GM11168 (cell line): ENCODE measurements around the gene SUMO4.

Source experiments
- in situ Hi-C: fragments of 300-500 bp; cut with MboI; formaldehyde crosslinking; loops from one replicate; pipeline ENCODE4 v1.12.0; 2022; ENCODE audit warnings: low sequenced_read_pairs; ENCODE audit not compliant: unreplicated experiment

SUMO4 gene

DNA sequence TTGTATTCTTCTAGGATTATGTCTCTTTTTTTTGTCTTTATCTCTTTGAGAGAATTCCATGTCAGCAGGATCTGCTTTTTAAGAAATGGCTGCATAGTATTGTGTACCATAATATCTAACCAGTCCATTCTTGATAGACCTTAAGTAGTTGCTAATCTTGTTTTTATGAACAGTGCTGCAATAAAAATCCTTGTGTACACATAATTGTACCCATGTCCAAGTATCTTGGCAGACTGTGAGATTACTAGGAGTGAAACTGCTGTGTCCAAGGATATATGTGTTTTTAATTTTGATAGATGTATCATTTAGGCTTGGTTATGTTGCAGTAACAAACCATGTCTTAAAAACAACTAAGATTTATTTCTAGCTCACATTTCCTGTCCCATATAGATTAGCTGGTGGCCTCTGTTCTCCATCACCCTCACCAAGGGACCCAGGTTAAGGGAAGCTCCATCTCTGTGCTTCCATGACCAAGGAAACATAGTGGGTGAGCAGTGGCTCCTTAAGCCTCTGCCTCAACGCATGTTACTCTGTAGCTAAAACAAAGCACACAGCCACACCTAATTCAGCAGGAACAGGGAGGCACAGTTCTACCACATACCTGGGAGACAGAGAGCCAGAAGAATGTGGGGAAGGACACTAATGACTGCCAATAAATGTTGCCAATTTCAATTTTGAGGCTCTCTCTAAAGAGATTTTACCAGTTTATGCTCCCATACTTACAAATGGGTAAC, 12.1 kb upstream of the SUMO4 start:
- in situ Hi-C loops = no loop called here

GRCh38 chr6:149389509-149390297, 10.4 kb upstream of the SUMO4 start:
- in situ Hi-C loops = no loop called here

- in situ Hi-C loops = no loop called here
These were observed 8.0 kb upstream of the SUMO4 start for GRCh38 chr6:149392093-149392492.

GRCh38 chr6:149392535-149392934, 7.5 kb upstream of the SUMO4 start:
- in situ Hi-C loops = no loop called here

DNA sequence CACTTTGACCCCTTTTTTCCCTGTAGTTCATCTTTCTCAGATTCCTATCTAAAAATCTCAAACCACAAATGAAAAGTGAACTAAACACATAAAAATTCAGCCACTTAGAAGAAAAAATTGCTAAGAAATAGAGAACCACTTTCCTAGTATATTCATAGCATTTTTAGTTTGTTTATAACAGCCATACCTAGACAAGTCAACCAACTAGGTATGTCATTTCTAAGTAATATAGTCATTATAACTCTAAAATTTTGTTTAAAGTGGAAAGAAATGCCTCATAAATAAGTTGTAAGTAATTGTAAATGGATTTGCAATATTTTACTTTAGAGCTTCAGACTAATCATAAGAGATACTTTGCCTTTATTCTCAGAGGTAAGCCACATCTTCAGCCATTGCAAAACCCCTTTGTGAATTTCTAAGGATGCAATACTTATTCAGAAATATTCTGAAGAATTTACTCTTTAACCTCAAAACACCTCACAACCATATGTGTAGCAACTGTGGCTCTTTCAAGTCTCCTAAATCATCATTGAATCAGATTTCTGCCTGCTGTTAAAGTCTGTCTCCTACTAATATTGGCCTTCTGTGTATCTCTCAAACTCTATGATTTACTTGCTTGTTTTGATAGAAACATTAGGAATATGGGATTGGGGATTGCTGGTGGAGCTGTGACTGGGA, 6.9 kb upstream of the SUMO4 start:
- in situ Hi-C loops = no loop called here

DNA sequence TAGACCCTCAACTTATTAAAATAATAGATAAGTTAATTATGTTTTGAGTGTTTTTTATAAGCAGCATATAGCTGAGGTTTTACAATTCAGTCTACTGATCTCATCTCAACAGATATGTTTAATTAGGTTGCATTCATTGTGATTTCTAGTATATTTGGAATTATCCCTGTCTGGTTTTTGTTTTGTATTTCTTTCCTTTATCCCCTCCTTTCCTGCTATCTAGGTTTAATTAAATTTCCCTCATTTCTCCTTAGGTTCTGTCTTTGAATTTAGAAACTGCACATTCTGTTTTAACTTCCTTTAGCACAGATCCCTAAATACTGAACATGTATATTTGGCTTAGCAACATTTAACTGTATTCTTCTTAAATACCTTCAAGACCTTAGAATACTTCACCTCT, 4.9 kb upstream of the SUMO4 start:
- in situ Hi-C loops = no loop called here

DNA sequence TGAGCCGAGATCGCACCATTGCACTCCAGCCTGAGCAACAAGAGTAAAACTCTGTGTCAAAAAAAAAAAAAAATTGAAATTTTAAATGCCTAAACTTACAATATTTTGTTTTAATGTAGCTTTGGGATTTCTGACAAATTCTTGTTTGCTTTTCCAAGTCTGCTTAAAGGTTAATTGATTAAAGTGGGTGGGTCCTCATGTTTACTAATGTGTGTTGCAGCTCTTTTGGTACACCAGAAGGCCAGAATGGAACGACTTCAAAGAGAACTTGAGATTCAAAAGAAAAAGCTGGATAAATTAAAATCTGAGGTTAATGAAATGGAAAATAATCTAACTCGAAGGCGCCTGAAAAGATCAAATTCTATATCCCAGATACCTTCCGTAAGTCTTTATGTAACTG, 2.7 kb upstream of the SUMO4 start:
- in situ Hi-C loops = no loop called here

DNA sequence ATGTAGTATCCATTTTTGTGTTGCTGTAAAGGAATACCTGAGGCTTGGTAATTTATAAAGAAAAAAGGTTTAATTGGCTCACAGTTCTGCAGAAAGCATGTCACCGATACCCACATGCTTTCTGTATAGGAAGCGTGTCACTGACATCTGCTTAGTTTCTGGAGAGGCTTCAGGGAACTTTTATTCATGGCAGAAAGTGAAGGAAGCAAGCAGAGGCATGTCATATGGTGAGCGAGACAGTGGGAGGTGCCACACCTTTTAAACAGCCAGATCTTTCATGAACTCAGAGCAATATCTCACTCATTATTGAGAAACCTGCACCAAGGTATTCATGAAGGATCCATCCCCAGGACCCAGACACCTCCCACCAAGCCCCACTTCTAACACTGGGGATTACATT, 3.5 kb downstream of the SUMO4 start:
- in situ Hi-C loops = no loop called here

DNA sequence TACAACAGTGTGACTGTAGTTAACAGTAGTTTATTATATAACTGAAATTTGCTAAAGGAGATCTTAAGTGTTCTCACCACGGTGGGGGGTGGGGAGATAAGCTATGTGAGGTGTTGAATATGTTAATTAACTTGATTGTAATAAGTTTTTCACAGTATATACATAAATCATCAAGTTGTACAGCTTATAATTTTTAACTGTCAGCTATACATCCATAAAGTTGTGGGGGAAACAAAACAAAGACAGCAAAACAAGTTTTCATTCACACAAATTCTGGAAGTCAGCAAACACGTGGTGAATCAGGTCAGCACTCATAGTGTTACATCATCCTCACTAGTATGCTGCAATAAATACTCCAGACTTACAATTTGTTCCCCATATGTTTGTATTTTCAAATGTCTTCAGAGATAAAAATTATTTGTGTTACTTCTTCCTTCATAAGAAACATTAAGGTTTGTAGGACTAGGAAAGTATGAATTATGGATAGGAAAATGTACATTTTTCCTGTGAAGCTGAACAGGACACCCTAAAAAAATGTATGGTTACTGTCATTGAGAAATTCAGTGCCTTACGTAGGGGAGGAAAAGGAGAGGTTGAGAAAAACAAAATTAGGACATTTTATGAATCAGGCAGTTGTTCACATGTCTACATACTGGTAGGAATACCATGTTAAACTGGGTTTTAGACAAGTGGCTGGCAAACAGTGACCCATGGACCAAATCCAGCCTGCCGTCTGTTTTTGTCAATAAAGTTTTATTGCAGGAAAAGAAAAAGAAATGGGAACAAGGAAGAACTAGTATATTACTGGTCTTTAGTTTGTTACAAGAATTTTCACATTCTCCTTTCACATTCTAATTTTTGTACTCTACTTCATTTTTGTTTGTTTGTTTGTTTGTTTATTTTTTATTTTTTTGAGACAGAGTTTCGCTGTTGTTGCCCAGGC, 6.0 kb downstream of the SUMO4 start:
- in situ Hi-C loops = no loop called here

DNA sequence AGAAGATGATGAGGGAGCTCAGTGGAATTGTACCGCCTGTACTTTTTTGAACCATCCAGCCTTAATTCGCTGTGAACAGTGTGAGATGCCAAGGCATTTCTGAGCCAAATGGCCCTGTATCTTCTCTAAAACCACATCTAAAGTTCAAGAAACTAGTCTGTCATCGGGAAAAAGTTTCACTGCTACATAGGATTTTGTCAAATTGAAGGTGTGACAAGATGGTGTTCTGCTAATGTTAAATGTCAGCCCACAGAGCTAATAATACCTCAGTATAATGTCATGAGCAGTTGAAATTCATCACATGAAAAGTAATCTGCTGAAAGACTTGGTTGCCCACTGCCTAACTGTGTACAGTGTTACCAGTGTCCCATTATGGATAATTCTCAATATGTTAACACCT, 9.6 kb downstream of the SUMO4 start:
- in situ Hi-C loops = no loop called here

DNA sequence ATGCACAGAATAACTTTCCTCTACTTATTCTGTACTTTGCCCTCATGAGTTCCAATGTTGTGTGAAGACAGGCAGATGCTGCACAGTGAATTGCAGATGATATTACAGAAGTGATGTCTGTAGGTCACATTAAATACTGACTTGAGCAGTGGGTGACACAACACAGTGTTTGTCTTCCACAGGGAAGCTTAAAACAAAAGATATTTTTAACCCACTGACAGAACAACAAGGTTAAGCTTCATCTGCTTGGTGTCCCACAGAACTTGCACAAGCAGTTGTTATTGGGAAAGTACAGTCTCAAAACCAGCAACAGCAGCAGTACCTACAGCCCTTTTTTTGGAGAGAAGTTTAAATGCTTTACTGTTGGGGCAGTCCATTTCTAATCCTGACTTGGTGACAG, 10.5 kb downstream of the SUMO4 start:
- in situ Hi-C loops = no loop called here

- in situ Hi-C loops = no loop called here
These were observed 13.9 kb downstream of the SUMO4 start for GRCh38 chr6:149414009-149414408.

GRCh38 chr6:149414821-149415220, 14.8 kb downstream of the SUMO4 start:
- in situ Hi-C loops = no loop called here

DNA sequence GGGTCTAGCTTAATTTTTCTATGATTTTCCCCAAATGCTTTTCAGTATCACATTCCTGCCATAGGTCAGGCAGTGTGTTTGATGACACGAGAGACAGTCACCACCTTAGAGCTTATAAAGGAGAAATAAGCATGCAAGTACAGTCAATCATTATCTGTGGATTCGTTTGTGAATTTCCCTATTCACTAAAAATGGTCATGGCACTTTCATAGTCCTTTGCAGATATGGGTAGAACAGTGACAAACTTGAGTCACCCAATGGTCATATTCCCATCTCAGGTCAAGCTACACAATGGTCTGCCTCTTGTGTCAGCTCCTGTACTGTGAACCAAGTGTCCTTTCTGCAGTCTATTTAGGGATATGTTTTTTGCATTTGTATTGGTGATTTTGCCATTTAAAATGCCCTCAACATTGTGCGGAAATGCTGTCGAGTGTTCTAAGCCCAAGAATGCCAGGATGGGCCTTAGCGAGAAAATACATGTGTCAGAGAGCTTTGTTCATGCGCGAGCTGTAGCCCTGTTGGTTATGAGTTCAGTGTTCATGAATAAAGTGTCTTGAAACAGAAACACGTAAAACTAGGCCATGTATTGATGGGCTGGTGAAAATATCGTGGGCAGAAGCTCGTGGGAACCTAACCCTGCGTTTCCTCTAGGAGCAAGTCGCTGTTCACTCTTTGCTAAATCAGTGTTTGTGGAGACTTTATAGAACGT, 19.8 kb downstream of the SUMO4 start:
- in situ Hi-C loops = no loop called here

DNA sequence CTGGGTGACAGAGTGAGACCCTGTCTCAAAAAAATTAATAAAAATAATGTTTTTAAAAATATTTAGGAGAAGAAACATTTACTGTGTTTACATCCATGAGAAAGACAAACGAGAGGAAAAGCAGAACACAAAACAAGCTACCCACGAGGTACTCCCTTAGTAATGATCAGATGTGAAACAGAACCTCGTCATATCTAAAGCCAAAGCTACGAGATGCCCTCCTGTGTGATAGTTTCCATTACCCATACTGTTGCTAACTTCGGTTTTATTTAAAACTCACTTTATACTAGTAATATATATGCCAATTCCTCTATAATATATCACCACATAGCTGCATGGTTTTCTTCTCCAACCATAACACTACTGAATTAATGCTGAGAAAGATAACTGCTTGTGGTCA, 21.1 kb downstream of the SUMO4 start:
- in situ Hi-C loops = no loop called here

- in situ Hi-C loops = no loop called here
These were observed 22.5 kb downstream of the SUMO4 start for GRCh38 chr6:149422581-149422980.

- in situ Hi-C loops = no loop called here
These were observed 23.9 kb downstream of the SUMO4 start for GRCh38 chr6:149423964-149424440.

DNA sequence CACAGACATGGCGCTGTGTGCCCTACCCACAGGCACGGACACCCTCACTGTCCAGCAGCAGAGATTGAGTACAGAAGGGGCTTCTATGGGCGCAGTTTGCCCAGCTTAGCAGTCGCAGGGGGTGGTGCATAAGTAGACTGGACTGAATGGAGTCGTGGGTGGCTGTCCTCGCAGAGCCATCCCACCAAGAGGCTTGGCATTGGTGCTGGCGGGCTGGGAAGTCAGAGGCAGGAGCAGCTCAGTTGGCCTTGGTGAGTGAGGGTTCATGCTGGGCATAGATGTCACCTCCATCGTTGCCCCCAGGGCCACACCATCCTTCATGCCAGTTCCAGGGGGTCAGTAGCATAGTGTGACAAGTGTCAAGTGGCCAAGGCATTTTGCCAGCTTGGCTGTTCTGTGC, 25.2 kb downstream of the SUMO4 start:
- in situ Hi-C loops = loop anchor here (5.0 kb wide), 2 partner anchors 333 to 393 kb away; no protein-coding TSS in a partner anchor

GRCh38 chr6:149425754-149426153, 25.7 kb downstream of the SUMO4 start:
- in situ Hi-C loops = loop anchor here (5.0 kb wide), 2 partner anchors 333 to 393 kb away; no protein-coding TSS in a partner anchor
